Calu3 (cell line): ENCODE measurements around the gene MIAT. TPM values are rescaled to one million over a fixed set of nuclear protein-coding genes. Genes with fewer than 3 reads are reported as not detected.
A peak's percentile ranks its signal among the peaks of the same experiment; 100 is the strongest.

ENCODE experiments used
- BruUV-seq: library from RNA; stranded (reverse); fragments of 400-500 nt; replicated peaks from 2 replicates; lab custom pipeline; 2021; lab: Mats Ljungman, UMichigan
- CTCF ChIA-PET: fragments of 300-600 bp; sonication (Branson Sonifier 250); formaldehyde crosslinking; loops from one replicate; lab custom pipeline; 2022; ENCODE audit warnings: antibody characterized with exemption; lab: Charles Lee
- DNase-seq: peaks from one replicate; pipeline ENCODE4 v3.0.0; 2022
- H3K27ac Mint-ChIP-seq: one replicate; pipeline ENCODE4 v1.8.0; 2022; ENCODE audit warnings: mixed read lengths; ENCODE audit not compliant: unreplicated experiment
- H3K27me3 Mint-ChIP-seq: one replicate; pipeline ENCODE4 v1.8.0; 2022; ENCODE audit warnings: mixed read lengths; ENCODE audit not compliant: unreplicated experiment
- H3K36me3 Mint-ChIP-seq: one replicate; pipeline ENCODE4 v1.8.0; 2022; ENCODE audit warnings: mild to moderate bottlenecking, moderate library complexity, mixed read lengths; ENCODE audit not compliant: insufficient read depth, unreplicated experiment
- H3K4me1 Mint-ChIP-seq: one replicate; pipeline ENCODE4 v1.8.0; 2022; ENCODE audit warnings: mild to moderate bottlenecking, low read depth, mixed read lengths; ENCODE audit not compliant: unreplicated experiment
- H3K4me3 Mint-ChIP-seq: one replicate; pipeline ENCODE4 v1.8.0; 2022; ENCODE audit warnings: mild to moderate bottlenecking, low read depth, moderate library complexity, mixed read lengths; ENCODE audit not compliant: unreplicated experiment
- H3K9me3 Mint-ChIP-seq: one replicate; pipeline ENCODE4 v1.8.0; 2022; ENCODE audit warnings: low read depth, mixed read lengths; ENCODE audit not compliant: unreplicated experiment
- intact Hi-C: fragments of 100-400 bp; cut with micrococcal nuclease; formaldehyde crosslinking; loops from one replicate; pipeline ENCODE4 v1.10.0; 2022; ENCODE audit not compliant: unreplicated experiment
- total RNA-seq: library from RNA; stranded (reverse); gene quantifications from 2 replicates; pipeline ENCODE4 v1.2.3, GENCODE V29; 2022
- TF ChIP-seq, protein P1 (sequence below): fragments of 200-600 bp; IDR thresholded peaks from one replicate; pipeline ENCODE4 v1.8.0; 2022; ENCODE audit warnings: antibody characterized with exemption; ENCODE audit not compliant: unreplicated experiment

Gene MIAT
- total RNA-seq, 1 experiment from 2014 or later: 0.52 TPM

DNA sequence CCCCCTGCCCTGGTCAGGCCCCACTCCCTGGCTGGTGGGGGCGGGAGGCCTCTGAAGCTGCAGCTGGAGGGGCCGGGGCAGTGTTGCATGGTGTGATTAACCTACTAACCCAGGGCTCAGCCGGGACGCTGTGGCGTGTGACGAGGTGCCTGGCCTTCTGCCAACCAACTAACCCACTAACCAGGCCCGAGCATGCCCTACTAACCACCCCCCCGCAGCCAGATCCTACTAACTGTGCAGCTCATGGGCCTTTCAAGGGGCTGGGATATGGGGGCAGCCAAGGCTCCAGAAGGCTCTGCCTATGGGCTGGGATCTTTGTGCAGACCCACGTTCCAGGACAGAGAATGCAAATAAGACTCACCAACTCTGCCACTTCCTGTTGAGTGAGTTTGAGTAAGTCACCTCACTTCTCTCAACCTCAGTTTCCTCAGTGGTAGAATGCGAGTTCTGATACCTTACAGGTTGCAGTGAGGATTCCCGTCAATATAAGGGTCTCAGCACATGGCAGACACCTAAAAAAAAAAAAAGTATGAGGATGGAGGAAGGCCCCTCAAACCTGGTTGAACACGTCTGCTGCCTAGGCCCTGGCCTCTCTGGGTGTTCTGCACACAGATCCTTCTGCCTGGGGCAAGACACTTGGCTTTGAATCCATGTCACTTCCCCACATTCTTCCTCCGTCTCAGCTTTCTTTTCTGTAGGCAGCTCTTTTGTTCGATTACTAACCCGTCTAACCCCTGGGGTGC is 14.1 kb downstream of the MIAT start:
- Mint-ChIP-seq H3K4me1 (peaks cover 30% of the 10 kb centered on the region), H3K9me3 (no peaks in the 10 kb centered on the region), H3K4me3 (no peak overlapping the region), H3K36me3 (peaks cover 14% of the 10 kb centered on the region), H3K27ac (no peak overlapping the region), H3K27me3 (peaks cover 23% of the 10 kb centered on the region)
- peak; percentile 27 for DNase-seq
- TF ChIP-seq, protein P1, sequence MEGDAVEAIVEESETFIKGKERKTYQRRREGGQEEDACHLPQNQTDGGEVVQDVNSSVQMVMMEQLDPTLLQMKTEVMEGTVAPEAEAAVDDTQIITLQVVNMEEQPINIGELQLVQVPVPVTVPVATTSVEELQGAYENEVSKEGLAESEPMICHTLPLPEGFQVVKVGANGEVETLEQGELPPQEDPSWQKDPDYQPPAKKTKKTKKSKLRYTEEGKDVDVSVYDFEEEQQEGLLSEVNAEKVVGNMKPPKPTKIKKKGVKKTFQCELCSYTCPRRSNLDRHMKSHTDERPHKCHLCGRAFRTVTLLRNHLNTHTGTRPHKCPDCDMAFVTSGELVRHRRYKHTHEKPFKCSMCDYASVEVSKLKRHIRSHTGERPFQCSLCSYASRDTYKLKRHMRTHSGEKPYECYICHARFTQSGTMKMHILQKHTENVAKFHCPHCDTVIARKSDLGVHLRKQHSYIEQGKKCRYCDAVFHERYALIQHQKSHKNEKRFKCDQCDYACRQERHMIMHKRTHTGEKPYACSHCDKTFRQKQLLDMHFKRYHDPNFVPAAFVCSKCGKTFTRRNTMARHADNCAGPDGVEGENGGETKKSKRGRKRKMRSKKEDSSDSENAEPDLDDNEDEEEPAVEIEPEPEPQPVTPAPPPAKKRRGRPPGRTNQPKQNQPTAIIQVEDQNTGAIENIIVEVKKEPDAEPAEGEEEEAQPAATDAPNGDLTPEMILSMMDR: no peak
- intact Hi-C loops: loop anchor here (10.0 kb wide), 1 partner anchor 73 kb away; no protein-coding TSS in a partner anchor
- no TSS peak for BruUV-seq
- CTCF ChIA-PET: interaction anchor here (0.6 kb wide), 1 partner anchor 163 kb away, joined by 3 read pairs; no protein-coding TSS in a partner anchor

- no TSS peak for BruUV-seq
- CTCF ChIA-PET: no interaction called here
- Mint-ChIP-seq H3K27ac (peak overlapping the region; percentile 91), H3K36me3 (peaks cover 14% of the 10 kb centered on the region), H3K9me3 (no peaks in the 10 kb centered on the region), H3K27me3 (peaks cover 18% of the 10 kb centered on the region), H3K4me3 (peak overlapping the region; percentile 74), H3K4me1 (peaks cover 30% of the 10 kb centered on the region)
- TF ChIP-seq, protein P1: no peak
- intact Hi-C loops: loop anchor here (10.0 kb wide), 1 partner anchor 73 kb away; no protein-coding TSS in a partner anchor
- DNase-seq: no peak
These were observed 14.7 kb downstream of the MIAT start for GRCh38 chr22:26672060-26672471.

- Mint-ChIP-seq H3K4me1 (peaks cover 30% of the 10 kb centered on the region), H3K9me3 (no peaks in the 10 kb centered on the region), H3K27me3 (peaks cover 10% of the 10 kb centered on the region), H3K4me3 (peak overlapping the region; percentile 74), H3K36me3 (peaks cover 14% of the 10 kb centered on the region), H3K27ac (peak overlapping the region; percentile 91)
- DNase-seq: peak; percentile 84
- BruUV-seq: no TSS peak
- TF ChIP-seq, protein P1: no peak
- CTCF ChIA-PET: interaction anchor here (0.6 kb wide), 1 partner anchor 180 kb away, joined by 4 read pairs; no protein-coding TSS in a partner anchor
- intact Hi-C loops: loop anchor here (10.0 kb wide), 1 partner anchor 72 kb away; no protein-coding TSS in a partner anchor
These were observed 15.4 kb downstream of the MIAT start for GRCh38 chr22:26672590-26673468.

DNA sequence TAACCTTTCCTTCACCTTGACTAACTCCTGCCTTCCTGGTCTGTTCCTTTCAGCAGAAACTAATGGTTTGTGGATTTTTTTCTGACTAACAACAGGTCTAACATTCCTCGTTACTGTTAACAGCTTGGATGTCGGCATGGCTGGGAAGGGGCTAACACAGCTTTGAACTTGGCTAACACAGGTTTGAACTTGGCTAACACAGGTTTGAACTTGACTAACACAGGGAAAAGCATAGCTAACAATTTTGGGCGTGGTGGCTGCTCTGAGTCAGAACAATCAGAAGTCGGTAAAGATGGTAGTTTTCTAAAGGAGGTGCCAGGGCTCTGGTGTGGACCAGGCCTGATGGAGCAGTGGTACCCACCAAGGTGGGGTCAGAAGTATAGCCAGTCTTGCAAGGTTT is 16.1 kb downstream of the MIAT start:
- TSS peak; percentile 78 for BruUV-seq
- peaks cover 30% of the 10 kb centered on the region for H3K4me1 Mint-ChIP-seq
- no peak for DNase-seq
- TF ChIP-seq, protein P1: no peak
- H3K4me3 Mint-ChIP-seq: peak overlapping the region; percentile 74
- CTCF ChIA-PET: interaction anchor here (0.6 kb wide), 1 partner anchor 179 kb away, joined by 4 read pairs; no protein-coding TSS in a partner anchor
- peaks cover 14% of the 10 kb centered on the region for H3K36me3 Mint-ChIP-seq
- H3K9me3 Mint-ChIP-seq: no peaks in the 10 kb centered on the region
- peaks cover 4% of the 10 kb centered on the region for H3K27me3 Mint-ChIP-seq
- H3K27ac Mint-ChIP-seq: peak overlapping the region; percentile 91
- intact Hi-C loops: loop anchor here (10.0 kb wide), 1 partner anchor 71 kb away; no protein-coding TSS in a partner anchor
